Epithelial cell of esophagus (primary cell): ENCODE measurements around the gene CYP4B1.

Experiments
- DNase-seq: peaks from one replicate; pipeline ENCODE4 v3.0.0; 2010; ENCODE audit warnings: low read depth
- H3K4me3 ChIP-seq: 2 replicates; pipeline ENCODE4 v1.5.1; 2011; ENCODE audit warnings: mild to moderate bottlenecking, low read length, control low read depth
- CTCF ChIP-seq: IDR thresholded peaks from 2 replicates; pipeline ENCODE4 v1.5.1; 2011; ENCODE audit warnings: low read depth, mild to moderate bottlenecking, low read length, control low read depth, inconsistent platforms; ENCODE audit not compliant: insufficient read depth; ENCODE audit errors: missing control alignments

Gene CYP4B1

GRCh38 chr1:46809904-46810303 is 11.1 kb downstream of the CYP4B1 start:
- no peak for TF ChIP-seq CTCF

DNA sequence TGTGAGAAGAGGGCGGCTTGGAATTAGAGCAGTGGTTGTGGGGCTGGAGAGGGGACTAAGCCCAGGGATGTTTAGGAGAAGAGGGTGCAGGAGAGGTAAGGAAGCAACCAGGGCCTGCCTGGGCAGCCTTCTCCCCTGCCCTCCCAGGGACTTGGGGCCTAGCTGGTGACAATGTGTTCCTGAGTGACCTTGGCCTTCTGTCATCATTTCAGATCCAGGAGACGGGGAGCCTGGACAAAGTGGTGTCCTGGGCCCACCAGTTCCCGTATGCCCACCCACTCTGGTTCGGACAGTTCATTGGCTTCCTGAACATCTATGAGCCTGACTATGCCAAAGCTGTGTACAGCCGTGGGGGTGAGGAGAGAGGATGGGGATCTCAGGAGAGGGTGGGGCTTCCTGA is 11.8 kb downstream of the CYP4B1 start:
- DNase-seq = no peak
- TF ChIP-seq CTCF = no peak
- H3K4me3 ChIP-seq = no peak overlapping the region

More at GRCh38 chr1:46809904-46810303, 11.1 kb downstream of the CYP4B1 start:
- DNase-seq = no peak
- H3K4me3 ChIP-seq = no peak overlapping the region

GRCh38 chr1:46811053-46811452 is 12.2 kb downstream of the CYP4B1 start:
- DNase-seq = no peak
- no peak overlapping the region for H3K4me3 ChIP-seq
- no peak for TF ChIP-seq CTCF

GRCh38 chr1:46812065-46812963 is 13.5 kb downstream of the CYP4B1 start:
- no peak for DNase-seq
- no peak for TF ChIP-seq CTCF
- H3K4me3 ChIP-seq = no peak overlapping the region

- no peak overlapping the region for H3K4me3 ChIP-seq
- no peak for TF ChIP-seq CTCF
- DNase-seq = no peak
Observed at GRCh38 chr1:46812996-46813857, 14.4 kb downstream of the CYP4B1 start.

DNA sequence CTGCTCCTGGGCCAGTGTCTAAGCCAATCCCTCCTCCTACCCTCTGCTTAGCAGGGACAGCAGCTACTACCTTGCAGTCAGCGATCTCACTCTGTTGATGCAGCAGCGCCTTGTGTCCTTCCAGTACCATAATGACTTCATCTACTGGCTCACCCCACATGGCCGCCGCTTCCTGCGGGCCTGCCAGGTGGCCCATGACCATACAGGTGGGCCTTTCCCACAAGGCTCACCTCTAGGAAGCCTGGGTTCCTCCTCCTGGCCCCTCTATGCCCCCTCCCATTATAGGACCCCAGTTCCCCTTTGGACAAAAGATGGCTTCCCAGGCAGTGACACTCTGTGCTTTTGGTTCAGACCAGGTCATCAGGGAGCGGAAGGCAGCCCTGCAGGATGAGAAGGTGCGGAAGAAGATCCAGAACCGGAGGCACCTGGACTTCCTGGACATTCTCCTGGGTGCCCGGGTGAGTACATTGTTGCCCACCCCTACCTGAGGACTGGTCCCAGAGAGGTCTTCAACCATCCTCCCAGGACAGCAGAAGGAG is 15.1 kb downstream of the CYP4B1 start:
- H3K4me3 ChIP-seq = no peak overlapping the region
- TF ChIP-seq CTCF = no peak
- no peak for DNase-seq
